ENCODE measurements around the gene NEMF. TPM values are rescaled to one million over a fixed set of nuclear protein-coding genes. Genes with fewer than 3 reads are reported as not detected.
"Not testable (repeated sequence)": the region's sequence is repeated elsewhere in the genome, so short reads cannot be mapped to it uniquely, and the experiment has no call there.

Gene NEMF
- total RNA-seq, 1 experiment from 2014 or later: 62.7 TPM

DNA sequence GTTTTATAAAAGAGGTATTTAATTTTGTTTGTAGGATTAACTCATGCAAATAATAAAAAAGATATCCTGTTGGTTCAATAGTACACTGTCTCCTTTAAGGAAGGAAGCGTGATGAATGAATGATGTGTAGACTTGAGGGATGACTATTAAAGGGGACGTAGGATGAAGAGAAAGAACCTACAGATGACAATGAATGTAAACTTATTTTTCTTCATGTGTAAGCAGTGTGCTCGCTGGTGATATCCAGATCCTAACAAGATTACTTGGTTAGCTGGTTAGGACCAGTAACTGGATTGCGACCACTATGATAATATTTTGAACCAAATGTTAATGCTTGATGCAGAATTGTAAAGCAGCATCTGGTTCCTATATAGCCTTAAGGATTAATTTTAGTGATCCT lies 42.9 kb upstream of the NEMF start:
- H3K27me3 ChIP-seq (replicated peaks; ENCODE audit: control insufficient read depth, insufficient read depth, low read length): no peaks in the 10 kb centered on the region
- POLR2A ChIA-PET: no interaction called here
- peak overlapping the region; percentile 91 for H3K4me3 Mint-ChIP-seq (ENCODE audit: unreplicated experiment)
- CTCF ChIA-PET: interaction anchor here (0.6 kb wide), 1 partner anchor 262 kb away, joined by 3 read pairs; no protein-coding TSS in a partner anchor
- no peaks in the 10 kb centered on the region for H3K27me3 Mint-ChIP-seq (ENCODE audit: insufficient read depth, unreplicated experiment)
- H3K4me1 Mint-ChIP-seq (ENCODE audit: low read depth, unreplicated experiment): peaks cover 43% of the 10 kb centered on the region
- TF ChIP-seq, protein P1, sequence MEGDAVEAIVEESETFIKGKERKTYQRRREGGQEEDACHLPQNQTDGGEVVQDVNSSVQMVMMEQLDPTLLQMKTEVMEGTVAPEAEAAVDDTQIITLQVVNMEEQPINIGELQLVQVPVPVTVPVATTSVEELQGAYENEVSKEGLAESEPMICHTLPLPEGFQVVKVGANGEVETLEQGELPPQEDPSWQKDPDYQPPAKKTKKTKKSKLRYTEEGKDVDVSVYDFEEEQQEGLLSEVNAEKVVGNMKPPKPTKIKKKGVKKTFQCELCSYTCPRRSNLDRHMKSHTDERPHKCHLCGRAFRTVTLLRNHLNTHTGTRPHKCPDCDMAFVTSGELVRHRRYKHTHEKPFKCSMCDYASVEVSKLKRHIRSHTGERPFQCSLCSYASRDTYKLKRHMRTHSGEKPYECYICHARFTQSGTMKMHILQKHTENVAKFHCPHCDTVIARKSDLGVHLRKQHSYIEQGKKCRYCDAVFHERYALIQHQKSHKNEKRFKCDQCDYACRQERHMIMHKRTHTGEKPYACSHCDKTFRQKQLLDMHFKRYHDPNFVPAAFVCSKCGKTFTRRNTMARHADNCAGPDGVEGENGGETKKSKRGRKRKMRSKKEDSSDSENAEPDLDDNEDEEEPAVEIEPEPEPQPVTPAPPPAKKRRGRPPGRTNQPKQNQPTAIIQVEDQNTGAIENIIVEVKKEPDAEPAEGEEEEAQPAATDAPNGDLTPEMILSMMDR (IDR thresholded peaks at IDR 0.05; ENCODE audit: insufficient read depth in 1 of 2, low read depth in 1 of 2, low read length in 1 of 2, severe bottlenecking in 1 of 2, unreplicated experiment in 1 of 2): no peak
- peak overlapping the region; percentile 5; the same call in 1 of the 2 replicates for H3K4me3 ChIP-seq (ENCODE audit: low read depth, low read length)
- H3K27ac Mint-ChIP-seq (ENCODE audit: unreplicated experiment): no peak overlapping the region
- no TSS peak for BruUV-seq (replicated peaks)
- no peaks in the 10 kb centered on the region for H3K36me3 ChIP-seq (ENCODE audit: control insufficient read depth, insufficient read depth, low read length)
- H3K36me3 Mint-ChIP-seq (ENCODE audit: insufficient read depth, unreplicated experiment): peaks cover 62% of the 10 kb centered on the region
- no peaks in the 10 kb centered on the region for H3K9me3 Mint-ChIP-seq (ENCODE audit: unreplicated experiment)
- intact Hi-C loops (cut with micrococcal nuclease; ENCODE audit: unreplicated experiment): loop anchor here (10.0 kb wide), 1 partner anchor 209 kb away; no protein-coding TSS in a partner anchor
- no peaks in the 10 kb centered on the region for H3K9me3 ChIP-seq
- peaks cover 29% of the 10 kb centered on the region for H3K4me1 ChIP-seq
- no peak for DNase-seq

DNA sequence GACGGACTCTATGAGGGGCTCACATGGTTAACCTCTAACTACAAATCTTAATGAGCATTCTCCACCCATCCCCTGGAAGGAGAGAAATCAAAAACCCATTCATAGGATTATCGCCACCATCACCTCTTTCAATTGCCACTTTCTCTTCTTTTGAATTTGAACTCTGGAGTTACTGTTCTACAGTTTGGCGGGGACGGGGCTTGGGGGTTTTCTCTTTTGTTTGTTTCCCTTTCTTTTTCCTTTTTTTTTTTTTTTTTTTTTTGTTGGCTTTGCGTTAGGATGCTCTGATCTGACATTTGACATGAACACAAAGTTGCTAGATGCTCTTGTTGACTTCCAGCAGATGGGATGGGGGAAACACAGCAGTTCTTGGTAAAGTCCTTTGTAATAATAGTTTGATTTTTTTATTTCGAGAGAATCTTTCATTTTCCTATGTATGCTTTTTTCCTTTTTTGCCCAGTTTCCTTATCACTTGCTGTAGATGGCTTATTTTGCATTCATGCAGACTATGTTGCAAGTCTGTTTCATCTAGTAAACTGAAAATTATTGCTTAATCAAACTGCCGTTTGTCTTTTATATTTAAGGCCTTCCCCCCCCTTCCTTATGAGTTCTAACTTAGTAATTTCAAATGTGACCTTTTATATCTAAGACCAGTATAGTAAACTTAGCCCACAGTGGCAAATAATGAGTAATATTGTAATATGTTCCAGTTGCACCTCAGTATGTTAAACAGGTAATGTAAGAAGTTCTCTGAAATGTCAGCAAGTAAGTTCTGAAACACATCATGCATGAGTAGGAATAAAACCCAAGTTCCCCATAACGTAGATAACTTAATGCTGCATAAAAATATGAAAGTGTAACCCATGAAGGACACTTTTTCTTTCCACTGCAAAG lies 41.9 kb upstream of the NEMF start:
- DNase-seq; H3K27me3 ChIP-seq (replicated peaks; ENCODE audit: control insufficient read depth, insufficient read depth, low read length); H3K27me3 Mint-ChIP-seq (ENCODE audit: insufficient read depth, unreplicated experiment); H3K9me3 Mint-ChIP-seq (ENCODE audit: unreplicated experiment); H3K9me3 ChIP-seq; H3K36me3 ChIP-seq (ENCODE audit: control insufficient read depth, insufficient read depth, low read length); POLR2A ChIA-PET; BruUV-seq (replicated peaks): not testable (repeated sequence)
- Histone ChIP-seq H3K4me3 (ENCODE audit: low read depth, low read length) (peak overlapping the region; percentile 84), H3K4me1 (peaks cover 29% of the 10 kb centered on the region)
- Mint-ChIP-seq H3K4me1 (ENCODE audit: low read depth, unreplicated experiment) (peaks cover 43% of the 10 kb centered on the region), H3K36me3 (ENCODE audit: insufficient read depth, unreplicated experiment) (peaks cover 62% of the 10 kb centered on the region), H3K27ac (ENCODE audit: unreplicated experiment) (peak overlapping the region; percentile 98), H3K4me3 (ENCODE audit: unreplicated experiment) (peak overlapping the region; percentile 91)
- CTCF ChIA-PET: interaction anchor here (0.8 kb wide), 1 partner anchor 109 kb away, joined by 3 read pairs; no protein-coding TSS in a partner anchor
- intact Hi-C loops (cut with micrococcal nuclease; ENCODE audit: unreplicated experiment): loop anchor here (10.0 kb wide), 1 partner anchor 210 kb away; no protein-coding TSS in a partner anchor

DNA sequence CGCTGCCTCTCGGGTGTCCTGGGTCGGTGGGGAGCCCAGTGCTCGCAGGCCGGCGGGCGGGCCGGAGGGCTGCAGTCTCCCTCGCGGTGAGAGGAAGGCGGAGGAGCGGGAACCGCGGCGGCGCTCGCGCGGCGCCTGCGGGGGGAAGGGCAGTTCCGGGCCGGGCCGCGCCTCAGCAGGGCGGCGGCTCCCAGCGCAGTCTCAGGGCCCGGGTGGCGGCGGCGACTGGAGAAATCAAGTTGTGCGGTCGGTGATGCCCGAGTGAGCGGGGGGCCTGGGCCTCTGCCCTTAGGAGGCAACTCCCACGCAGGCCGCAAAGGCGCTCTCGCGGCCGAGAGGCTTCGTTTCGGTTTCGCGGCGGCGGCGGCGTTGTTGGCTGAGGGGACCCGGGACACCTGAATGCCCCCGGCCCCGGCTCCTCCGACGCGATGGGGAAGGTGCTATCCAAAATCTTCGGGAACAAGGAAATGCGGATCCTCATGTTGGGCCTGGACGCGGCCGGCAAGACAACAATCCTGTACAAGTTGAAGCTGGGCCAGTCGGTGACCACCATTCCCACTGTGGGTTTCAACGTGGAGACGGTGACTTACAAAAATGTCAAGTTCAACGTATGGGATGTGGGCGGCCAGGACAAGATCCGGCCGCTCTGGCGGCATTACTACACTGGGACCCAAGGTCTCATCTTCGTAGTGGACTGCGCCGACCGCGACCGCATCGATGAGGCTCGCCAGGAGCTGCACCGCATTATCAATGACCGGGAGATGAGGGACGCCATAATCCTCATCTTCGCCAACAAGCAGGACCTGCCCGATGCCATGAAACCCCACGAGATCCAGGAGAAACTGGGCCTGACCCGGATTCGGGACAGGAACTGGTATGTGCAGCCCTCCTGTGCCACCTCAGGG lies 41.0 kb upstream of the NEMF start:
- Histone ChIP-seq H3K4me3 (ENCODE audit: low read depth, low read length) (peak overlapping the region; percentile 84), H3K9me3 (no peaks in the 10 kb centered on the region), H3K36me3 (ENCODE audit: control insufficient read depth, insufficient read depth, low read length) (no peaks in the 10 kb centered on the region), H3K27me3 (replicated peaks; ENCODE audit: control insufficient read depth, insufficient read depth, low read length) (no peaks in the 10 kb centered on the region), H3K4me1 (peaks cover 26% of the 10 kb centered on the region)
- peak overlapping the region; percentile 98 for H3K27ac Mint-ChIP-seq (ENCODE audit: unreplicated experiment)
- no peaks in the 10 kb centered on the region for H3K9me3 Mint-ChIP-seq (ENCODE audit: unreplicated experiment)
- TF ChIP-seq, protein P1 (IDR thresholded peaks at IDR 0.05; ENCODE audit: insufficient read depth in 1 of 2, low read depth in 1 of 2, low read length in 1 of 2, severe bottlenecking in 1 of 2, unreplicated experiment in 1 of 2): no peak
- CTCF ChIA-PET: interaction anchor here (0.7 to 1.0 kb wide), 3 partner anchors 110 to 775 kb away, joined by 3 to 8 read pairs (median 3); partner anchors contain the start of gene SAV1
- no peaks in the 10 kb centered on the region for H3K27me3 Mint-ChIP-seq (ENCODE audit: insufficient read depth, unreplicated experiment)
- H3K4me3 Mint-ChIP-seq (ENCODE audit: unreplicated experiment): peak overlapping the region; percentile 91
- POLR2A ChIA-PET: interaction anchor here (1.5 to 1.8 kb wide), 2 partner anchors 107 to 110 kb away, joined by 3 to 13 read pairs; no protein-coding TSS in a partner anchor
- peaks cover 59% of the 10 kb centered on the region for H3K36me3 Mint-ChIP-seq (ENCODE audit: insufficient read depth, unreplicated experiment)
- DNase-seq: peak; percentile 24 to 64
- peaks cover 40% of the 10 kb centered on the region for H3K4me1 Mint-ChIP-seq (ENCODE audit: low read depth, unreplicated experiment)
- TSS peak; percentile 47 for BruUV-seq (replicated peaks)
- intact Hi-C loops (cut with micrococcal nuclease; ENCODE audit: unreplicated experiment): loop anchor here (2.0 to 10.0 kb wide), 2 partner anchors 31 to 211 kb away; no protein-coding TSS in a partner anchor
